Measurements from ENCODE around the gene MAP7.

DNA sequence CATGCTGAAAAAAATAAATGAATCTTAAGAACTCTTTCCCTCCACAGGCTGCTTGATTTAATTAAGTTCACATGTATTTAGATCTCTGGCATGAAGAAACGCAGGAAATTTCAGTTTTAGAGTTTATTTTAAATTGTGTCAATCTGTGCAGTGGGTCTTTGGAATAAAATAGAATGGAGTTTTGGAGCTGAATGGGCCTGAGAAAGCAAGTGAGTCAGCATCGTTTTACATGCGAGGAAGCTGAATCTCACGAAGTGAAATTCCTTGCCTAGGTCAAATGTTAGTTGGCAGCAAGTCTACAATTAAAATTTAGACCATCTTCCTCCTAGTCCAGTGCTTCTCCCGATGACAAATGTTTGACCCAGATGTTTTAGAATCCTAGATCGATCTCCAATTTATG lies 22.4 kb downstream of the MAP7 start:
- TF ChIP-seq, protein P1, sequence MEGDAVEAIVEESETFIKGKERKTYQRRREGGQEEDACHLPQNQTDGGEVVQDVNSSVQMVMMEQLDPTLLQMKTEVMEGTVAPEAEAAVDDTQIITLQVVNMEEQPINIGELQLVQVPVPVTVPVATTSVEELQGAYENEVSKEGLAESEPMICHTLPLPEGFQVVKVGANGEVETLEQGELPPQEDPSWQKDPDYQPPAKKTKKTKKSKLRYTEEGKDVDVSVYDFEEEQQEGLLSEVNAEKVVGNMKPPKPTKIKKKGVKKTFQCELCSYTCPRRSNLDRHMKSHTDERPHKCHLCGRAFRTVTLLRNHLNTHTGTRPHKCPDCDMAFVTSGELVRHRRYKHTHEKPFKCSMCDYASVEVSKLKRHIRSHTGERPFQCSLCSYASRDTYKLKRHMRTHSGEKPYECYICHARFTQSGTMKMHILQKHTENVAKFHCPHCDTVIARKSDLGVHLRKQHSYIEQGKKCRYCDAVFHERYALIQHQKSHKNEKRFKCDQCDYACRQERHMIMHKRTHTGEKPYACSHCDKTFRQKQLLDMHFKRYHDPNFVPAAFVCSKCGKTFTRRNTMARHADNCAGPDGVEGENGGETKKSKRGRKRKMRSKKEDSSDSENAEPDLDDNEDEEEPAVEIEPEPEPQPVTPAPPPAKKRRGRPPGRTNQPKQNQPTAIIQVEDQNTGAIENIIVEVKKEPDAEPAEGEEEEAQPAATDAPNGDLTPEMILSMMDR (IDR thresholded peaks at IDR 0.05), result no peak
- no peak for TF ChIP-seq POLR2A (IDR thresholded peaks at IDR 0.05)
- no peak for TF ChIP-seq EP300 (IDR thresholded peaks at IDR 0.05)
